GM19463 (cell line): Measurements from ENCODE around the gene TTC28.
"Not testable (repeated sequence)": the region's sequence is repeated elsewhere in the genome, so short reads cannot be mapped to it uniquely, and the experiment has no call there.

Source experiments
- ATAC-seq: cut with Tn5 transposase; IDR thresholded peaks from one replicate; pipeline ENCODE4 v1.9.1; 2021; ENCODE audit warnings: mild to moderate bottlenecking, moderate library complexity; ENCODE audit not compliant: unreplicated experiment

The TTC28 gene

DNA sequence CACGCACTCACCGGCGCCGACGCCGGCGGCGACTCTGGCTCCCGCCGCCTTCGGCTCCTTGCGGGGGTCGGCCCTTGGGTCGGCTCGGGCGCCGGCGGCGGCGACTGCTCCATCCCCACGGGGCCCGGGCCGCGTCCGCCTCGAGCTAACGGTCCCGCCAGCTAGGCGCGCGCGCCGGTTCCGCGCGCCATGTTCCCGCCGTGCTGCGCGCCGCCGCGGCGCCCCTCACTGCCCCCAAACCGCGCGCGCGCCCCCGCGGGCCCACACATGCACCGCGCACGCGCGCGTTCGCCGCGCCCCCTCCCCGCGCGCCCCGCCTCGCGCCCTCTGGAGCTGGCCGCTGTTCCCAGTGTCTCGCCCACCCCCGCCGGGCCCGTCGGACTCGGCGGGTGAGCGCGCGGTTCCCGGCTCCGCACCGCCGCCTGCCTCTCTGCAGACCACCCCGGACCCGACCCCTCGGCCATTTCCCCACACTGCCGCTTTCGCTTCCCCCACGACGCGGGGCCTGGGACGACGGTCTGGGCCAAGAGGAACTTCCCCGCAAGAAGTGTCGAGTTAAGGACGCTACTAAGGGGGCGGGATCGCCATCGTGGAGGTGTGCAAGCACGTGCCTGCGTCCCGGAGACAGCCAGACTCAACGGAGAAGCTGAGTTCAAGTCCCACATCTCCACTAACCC is at the start of gene TTC28:
Gene TTC28, minus strand, starts transcription at position 230 of the 677 bp plus-strand sequence. Its CDS starts 117 bp downstream, at position 113.
- ATAC-seq = not testable (repeated sequence)

DNA sequence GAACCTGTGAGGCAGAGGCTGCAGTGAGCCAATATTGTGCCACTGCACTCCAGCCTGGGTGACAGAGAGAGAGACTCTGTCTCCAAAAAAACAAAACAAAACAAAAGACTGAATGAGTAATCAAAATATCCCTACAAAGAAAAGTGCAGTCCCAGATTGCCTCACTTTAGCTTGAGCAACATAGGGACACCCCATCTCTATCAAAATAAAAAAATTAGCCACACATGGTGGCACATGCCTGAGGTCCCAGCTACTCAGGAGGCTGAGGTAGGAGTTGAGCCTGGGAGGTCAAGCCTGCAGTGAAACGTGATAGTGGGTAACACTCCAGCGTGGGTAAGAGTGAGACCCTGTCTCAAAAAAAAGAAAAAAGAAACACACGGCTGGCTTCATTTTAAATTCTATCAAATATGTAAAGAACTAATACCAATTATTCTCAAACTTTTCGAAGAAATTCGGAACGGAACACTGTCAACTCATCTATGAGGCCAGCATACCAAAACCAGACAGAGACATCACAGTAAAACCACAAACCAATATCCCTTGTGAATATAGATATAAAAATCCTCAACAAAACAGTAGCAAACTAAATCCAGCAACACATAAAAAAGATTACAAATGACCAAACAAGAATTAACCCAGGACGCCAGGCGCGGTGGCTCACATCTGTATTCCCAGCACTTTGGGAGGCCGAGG is 49.1 kb upstream of the TTC28 start:
- ATAC-seq = no peak

DNA sequence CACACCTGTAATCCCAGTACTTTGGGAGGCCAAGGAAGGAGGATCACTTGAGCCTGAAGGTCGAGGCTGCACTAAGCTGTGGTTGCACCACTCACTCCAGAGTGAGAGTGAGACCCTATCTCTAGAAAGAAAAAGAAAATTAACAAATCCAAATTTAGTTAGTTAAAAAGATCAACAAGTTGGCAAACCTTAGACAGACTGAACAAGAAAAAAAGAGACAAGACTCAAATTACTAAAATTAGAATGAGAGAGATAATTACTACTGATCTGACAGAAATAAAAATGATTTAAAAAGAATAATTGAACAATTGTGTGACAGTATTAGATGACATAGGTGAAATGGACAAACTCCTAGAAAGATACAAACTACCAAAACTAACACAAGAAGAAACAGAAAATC is 48.4 kb upstream of the TTC28 start:
- no peak for ATAC-seq

DNA sequence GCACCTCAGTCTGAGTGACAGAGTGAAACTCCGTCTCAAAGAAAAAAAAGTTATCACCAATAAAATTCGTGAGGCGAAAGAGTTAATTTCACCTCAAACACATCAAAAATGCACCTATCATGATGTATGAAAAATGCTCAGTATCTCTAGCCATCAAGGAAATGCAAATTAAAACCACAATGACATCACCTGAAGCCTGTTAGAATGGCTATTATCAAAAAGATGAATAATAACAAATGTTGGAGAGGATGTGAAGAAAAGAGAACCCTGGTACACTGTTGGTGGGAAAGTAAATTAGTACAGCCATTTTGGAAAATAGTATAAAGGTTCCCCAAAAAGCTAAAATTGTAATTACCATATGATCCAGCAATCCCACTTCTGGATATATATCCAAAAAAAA is 38.4 kb upstream of the TTC28 start:
- ATAC-seq = no peak

DNA sequence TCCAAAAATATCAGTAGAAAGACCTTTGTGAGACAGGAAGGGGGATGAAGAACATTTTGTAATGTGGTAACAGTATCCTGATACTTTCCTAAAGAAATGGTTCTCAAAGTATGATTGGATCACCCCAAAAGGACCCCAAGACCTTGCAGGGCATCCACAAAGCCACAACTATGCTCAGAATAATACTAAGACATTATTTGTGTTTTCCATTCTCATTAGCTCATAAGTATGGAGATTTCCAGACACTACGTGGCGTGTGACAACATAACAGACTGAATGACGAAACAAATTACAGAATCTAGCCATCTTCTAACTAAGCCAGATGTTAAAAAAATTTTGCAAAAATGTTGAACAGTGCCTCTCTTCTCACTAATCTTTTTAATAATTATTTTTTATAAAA is 37.0 kb upstream of the TTC28 start:
- ATAC-seq = no peak

DNA sequence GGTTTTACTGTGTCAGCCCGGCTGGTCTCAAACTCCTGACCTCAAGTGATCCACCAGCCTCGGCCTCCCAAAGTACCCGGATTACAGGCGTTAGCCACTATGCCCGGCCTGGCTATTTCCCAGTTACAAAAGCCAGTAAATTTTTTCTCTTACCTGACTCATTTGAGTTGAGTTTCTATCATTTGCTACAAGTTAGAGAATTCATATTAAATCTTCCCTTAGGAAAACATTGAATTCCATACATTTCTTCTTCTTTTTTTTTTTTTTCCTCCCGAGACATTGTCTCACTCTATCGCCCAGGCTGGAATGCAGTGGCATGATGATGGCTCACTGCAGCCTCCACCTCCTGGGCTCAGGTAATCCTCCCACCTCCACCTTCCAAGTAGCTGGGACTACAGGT is 36.0 kb upstream of the TTC28 start:
- ATAC-seq = no peak

DNA sequence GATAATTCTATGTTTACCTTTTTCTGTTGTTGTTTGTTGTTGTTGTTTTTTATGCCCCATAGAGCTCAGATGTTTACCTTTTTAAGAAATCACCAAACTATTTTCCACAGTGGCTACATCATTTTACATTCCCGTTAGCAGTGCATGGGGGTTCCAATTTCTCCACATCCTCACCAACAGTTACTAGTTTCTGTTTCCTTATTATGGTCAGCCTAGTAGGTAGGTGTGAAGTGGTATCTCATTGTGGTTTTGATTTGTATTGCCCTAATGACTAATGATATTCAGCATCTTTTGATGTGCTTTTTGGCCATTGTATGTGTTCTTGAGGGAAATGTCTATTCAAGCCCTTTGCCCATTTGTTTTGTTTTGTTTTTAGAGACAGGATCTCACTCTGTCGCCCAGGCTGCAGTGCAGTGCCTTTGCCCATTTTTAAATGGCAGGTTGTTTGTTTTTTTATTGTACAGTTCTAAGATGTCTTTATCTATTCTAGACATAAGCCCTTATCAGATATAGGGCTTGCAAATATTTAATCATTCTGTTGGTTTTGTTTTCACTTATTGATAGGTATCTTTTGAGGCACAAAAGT is 34.5 kb upstream of the TTC28 start:
- ATAC-seq = no peak

DNA sequence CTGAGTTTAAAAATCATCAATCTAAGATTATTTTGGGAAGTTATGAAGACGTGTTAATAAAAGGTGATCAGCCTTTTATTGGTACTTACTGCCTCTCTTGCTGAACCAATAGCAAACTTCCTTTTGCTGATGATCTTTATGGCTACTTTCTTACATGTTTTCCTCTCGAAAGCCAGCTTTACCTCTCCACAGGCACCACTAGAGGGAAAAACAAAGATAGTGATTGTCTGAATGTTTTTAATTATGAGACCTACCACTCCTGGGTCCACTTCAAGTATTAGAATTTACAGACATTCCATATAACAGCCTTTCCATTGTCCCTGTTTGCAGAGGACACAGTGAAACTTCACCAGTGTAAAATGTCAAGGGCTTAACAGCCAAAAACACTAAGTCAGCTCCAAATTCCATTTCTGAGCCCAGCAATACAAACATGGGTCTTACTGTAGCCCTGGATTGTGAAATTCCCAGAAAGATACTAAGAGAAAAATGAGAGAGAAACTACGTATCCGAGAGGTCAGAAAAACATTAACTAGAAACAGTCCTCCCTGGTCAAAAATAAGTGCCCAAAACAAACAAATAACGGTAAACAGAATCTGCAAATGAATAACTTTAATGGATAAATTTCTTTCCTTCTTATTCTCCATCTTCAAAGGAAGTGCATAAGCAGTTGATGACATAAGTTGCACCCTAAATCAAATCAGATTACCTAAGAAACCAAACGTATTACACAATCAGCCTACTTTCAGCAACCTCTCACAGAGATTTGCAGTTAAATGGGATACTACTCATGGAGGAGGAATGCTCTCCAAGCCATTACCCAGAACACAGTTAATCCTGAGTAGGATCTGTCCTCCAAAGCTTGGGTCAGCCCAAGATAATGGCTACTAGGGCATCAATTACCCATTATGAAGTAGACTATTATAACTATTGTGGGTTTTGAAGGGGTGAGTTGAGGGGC is 32.5 kb upstream of the TTC28 start:
- no peak for ATAC-seq

DNA sequence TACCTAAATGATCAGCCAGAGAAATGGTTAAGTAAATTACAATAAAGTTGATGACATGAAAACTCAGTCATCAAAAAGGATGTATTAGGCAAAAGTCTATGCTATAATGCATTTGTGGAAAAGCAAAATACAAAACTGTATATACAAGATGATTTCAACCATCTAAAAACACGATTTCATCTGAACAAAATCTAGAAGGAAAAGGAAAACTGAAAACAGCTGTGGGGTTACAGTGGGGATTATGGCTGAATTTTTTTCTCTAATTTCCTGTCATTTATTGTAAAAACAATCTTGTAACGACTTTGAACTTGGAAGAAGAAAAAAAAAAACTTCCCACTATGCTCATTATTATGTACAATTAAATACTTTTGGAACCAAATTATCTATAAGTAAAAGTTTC is 31.7 kb upstream of the TTC28 start:
- no peak for ATAC-seq

DNA sequence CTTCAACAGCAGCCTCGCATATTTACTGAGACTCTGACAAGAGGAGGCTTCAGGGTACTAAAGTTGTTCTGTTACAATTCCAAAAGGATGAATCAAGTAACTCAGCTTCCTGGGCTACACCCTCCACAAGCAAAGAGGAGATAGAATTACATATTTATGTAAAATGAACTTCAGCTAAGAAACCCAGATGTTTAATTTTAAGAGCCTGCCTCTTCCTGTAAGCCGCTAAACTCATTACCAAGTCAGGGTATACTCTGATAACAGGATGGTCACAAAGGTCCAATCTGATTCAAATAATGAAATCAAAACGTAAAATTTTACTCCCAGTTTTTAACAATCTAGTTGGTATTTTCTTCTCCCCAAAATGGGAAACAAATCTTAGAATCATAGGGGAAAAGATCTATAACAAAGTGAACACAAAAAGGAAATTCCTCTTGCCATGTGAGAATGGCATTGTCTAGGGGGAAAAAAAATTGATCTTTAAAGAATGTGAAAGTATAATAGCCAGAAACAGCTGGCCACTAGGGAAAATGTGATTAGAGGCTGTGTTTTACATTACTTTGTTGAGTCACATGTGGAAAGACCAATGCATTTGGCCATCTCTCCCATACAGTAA is 31.0 kb upstream of the TTC28 start:
- no peak for ATAC-seq

DNA sequence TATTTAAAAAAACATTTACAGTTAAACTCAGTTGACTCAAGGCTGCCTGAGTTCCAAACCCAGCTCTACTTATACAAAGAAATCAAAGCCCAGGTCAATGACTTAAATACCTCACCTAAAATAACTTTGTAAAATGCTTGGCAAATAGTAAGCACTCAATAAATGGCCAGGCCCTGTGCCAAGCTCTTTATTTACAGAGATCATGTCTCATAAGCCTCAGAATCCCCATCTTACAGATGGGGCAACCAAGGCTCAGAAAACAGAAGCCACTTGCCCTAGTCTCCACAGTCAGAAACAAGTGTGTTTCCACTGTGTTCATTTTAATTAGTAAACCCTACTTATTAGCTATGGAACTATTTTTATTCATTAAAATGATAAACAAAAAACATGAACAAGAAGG is 30.5 kb upstream of the TTC28 start:
- no peak for ATAC-seq

DNA sequence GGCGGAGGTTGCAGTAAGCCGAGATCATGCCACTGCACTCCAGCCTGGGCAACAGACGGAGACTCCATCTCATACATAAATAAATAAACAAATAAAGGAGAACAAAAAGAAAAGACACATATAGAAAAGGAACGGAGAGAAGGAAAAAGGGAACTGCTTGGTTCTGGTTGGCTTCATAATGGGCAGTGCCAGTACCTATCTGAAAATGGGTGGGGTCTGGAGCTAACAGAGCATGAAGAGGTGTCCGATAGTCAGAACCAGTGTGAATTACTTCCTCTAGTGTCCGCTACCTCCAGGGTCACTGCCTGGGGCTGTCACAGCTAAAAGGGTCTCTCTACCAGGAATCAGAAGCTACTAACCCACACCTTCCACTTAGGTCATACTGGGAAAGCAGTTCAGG is 27.2 kb upstream of the TTC28 start:
- no peak for ATAC-seq

DNA sequence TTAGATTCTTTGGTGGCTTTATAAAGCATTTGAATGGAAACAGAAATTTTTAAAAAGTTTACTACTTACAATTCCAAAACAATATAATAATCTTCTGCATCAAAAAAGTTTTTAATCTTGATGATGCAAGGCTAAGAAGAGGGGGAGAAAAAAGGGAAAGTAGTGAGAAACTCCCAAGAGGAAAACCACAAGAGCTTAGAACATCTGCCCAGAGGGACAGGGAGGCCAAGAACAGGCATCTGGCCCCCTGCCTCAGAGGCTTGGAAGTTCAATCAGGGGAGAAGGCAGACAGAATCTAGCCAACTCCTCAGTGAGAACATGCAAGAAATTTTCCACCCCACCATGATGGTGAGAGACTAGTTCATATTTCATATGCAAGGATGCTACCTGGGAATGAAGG is 23.8 kb upstream of the TTC28 start:
- no peak for ATAC-seq

DNA sequence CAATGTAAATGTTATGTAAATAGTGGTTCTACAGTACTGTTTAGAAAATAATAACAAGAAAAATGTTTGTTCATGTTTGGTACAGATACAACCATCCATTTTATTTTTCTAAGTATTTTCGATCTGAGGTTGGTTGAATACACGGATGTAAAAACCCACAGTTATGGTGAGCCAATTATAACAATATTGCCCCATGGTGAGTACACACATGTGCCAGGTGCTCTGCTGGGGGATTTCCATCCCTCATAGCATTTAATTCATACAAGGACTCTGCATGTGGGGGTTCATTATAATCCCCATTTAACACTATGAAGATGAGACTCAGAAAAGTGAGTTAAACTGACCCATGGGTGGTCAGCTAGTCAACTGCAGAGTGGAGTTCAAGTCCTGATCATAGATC is 23.3 kb upstream of the TTC28 start:
- no peak for ATAC-seq

DNA sequence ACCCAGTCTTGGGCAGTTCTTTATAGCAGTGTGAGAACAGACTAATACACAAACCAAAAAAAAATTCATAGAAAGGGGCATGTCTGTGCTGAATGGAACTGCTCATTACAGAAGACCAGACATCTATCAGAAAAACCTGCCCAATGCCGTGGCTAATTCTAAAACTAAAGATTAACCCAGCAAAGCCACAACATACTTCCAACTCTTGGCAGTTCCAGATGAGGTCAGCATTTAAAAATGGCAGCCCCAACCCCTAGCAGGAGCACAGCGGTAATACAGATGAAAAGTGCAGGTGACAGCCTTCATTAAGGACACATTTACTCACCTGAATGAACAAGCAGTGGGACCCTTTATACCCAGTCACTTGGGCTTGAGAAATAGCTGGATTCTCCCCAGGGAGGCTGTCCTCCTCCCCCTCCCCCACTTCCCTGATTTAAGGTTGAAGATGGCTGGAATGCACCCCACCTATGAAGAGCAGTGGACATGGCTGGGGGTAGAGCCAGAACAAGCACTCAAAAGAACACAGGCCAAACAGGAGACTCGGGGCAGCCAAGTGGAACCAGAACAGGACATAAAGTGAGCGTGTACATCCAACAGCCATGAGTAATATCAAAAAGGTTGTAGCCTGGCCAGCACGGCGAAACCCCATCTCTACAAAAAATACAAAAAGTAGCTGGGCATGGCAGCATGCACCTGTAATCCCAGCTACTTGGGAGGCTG is 13.6 kb upstream of the TTC28 start:
- ATAC-seq = not testable (repeated sequence)

DNA sequence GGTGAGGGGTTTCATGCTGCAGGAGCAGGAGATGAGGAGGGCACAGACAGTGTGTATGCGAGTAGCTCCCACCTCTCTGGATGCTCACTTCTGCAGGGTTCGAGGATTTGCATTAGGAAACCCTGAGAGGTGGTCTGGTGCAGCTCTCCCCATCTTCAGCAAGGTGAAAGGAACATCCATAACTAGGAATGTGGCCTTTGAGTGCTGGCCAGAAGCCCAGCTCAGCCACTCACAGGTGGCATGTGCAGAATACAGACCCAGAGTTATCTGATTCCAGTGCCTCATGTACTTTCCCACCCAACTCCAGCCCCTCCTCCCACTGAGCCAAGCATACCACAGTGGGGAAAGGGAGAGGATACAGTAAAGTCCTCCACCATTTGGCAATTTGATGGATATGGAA is 10.2 kb upstream of the TTC28 start:
- ATAC-seq = not testable (repeated sequence)

DNA sequence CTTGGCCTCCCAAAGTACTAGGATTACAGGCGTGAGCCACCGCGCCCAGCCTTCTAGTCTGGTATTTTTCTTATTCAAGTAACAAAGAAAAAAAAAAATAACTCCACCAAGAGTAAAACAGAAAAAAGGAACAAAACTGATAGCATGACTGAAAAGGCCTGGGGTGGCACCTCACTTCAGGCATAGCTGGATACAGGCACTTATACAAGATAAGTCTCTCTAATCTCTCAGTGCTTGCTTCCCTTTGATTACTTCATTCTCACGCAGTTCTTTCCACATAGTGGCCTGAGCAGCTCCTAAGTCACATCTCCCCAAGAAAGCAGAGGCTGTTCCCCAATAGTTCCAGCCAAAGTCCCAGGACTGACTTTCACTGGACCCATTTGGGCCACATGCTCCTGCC is 3.3 kb upstream of the TTC28 start:
- not testable (repeated sequence) for ATAC-seq

DNA sequence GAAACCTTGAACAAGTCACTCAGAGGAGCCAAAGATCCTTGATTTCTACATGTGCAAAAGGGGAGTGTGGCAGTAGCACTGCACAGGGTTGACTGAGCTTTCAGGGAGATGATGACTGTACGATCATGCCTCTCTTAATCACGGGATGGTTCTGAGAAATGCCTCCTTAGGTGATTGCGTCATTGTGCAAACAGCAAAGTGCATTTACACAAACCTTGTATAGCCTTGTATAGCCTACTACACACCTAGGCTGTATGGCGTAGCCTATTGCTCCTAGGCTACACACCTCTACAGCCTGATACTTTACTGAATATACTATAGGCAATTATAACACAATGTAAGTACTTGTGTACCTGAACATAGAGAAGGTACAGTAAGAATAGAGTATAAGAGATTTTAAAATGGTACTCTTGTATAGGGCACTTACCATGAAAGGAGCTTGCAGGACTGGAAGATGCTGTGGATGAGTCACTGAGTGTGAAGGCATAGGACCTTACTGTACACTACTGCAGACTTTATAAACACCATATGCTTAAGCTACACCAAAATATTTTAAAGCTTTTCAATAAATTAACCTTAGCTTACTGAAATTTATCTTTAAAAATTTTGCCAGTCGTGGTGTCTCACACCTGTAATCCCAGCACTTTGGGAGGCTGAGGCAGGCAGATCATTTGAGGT is 1.3 kb upstream of the TTC28 start:
- ATAC-seq = not testable (repeated sequence)

DNA sequence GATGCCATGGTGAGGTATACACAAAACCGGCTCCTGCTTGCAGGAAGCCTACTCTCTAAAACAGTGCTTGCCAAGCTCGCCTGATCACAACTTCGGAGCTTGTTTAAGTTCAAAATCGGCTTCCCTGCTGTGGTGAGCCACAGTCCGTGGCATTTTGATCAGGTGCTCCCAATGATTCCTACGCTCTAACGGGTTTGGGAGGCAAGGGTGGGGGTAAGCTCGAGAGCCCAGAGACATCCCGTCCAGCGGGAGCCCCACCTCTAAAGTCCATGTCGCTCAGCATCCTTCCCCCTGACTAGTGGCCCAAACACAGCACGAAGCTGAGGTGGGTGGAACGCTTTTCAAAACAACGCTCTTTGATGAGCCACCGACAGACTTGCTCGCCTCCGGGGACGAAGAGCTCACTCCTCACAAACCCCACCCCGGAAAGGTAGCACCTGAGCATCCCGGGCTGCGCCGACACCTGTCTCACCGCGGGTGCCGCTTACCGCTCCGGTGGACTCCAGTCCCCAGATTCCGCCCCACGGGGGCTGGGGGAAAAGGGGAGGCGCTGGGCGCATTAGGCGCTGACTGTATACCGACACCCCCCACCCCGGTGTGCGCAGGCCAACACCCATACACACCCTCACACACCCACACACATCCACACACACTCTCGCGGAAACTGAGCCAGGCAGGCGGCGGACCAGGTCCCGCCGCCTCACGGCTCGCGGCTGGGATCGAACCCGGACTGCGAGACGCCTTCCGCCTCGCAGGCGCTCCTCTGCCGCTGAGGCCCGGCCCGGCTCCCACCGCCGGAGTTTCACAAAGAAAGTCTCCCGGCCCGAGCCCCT is 646 bp downstream of the TTC28 start:
- ATAC-seq = not testable (repeated sequence)
